Immature natural killer cell (primary cell): ENCODE measurements around the gene FNDC5. TPM values are rescaled to one million over a fixed set of nuclear protein-coding genes. Genes with fewer than 3 reads are reported as not detected.
A peak's percentile ranks its signal among the peaks of the same experiment; 100 is the strongest.

ENCODE experiments used
- DNase-seq, 3 donors: peaks; one replicate each; pipeline ENCODE4 v3.0.0; 2022; ENCODE audit warnings: mixed read lengths in 1 of 3
- H3K27ac Mint-ChIP-seq, 6 donors: one replicate each; pipeline ENCODE4 v1.8.0; 2020; ENCODE audit warnings: mixed read lengths in 6 of 6, mild to moderate bottlenecking in 5 of 6, inconsistent platforms in 4 of 6, moderate library complexity in 3 of 6
- H3K27me3 Mint-ChIP-seq, 3 donors: one replicate each; pipeline ENCODE4 v1.8.0; 2020 to 2021; ENCODE audit warnings: low read depth in 3 of 3, mild to moderate bottlenecking in 3 of 3, mixed read lengths in 3 of 3, moderate library complexity in 3 of 3, inconsistent platforms in 1 of 3
- H3K36me3 Mint-ChIP-seq, 3 donors: one replicate each; pipeline ENCODE4 v1.8.0; 2020; ENCODE audit warnings: mixed read lengths in 3 of 3, inconsistent platforms in 2 of 3, mild to moderate bottlenecking in 2 of 3
- H3K4me1 Mint-ChIP-seq, 2 donors: one replicate each; pipeline ENCODE4 v1.8.0; 2020; ENCODE audit warnings: inconsistent platforms in 2 of 2, mild to moderate bottlenecking in 2 of 2, mixed read lengths in 2 of 2, moderate library complexity in 1 of 2
- H3K4me3 Mint-ChIP-seq, 5 donors: one replicate each; pipeline ENCODE4 v1.8.0; 2020; ENCODE audit warnings: mild to moderate bottlenecking in 5 of 5, mixed read lengths in 5 of 5, inconsistent platforms in 3 of 5, moderate library complexity in 3 of 5
- H3K9me3 Mint-ChIP-seq, 6 donors: one replicate each; pipeline ENCODE4 v1.8.0; 2020; ENCODE audit warnings: mild to moderate bottlenecking in 6 of 6, mixed read lengths in 6 of 6, inconsistent platforms in 4 of 6, moderate library complexity in 3 of 6
- polyA plus RNA-seq, 3 donors: library from polyadenylated mRNA; unstranded; fragments of 300-500 nt; fragmentation: Illumina TruSeq; gene quantifications; one replicate each; pipeline ENCODE4 v1.2.3, GENCODE V29; 2021

The FNDC5 gene
- polyA plus RNA-seq, 3 donors from 2014 or later: not detected

DNA sequence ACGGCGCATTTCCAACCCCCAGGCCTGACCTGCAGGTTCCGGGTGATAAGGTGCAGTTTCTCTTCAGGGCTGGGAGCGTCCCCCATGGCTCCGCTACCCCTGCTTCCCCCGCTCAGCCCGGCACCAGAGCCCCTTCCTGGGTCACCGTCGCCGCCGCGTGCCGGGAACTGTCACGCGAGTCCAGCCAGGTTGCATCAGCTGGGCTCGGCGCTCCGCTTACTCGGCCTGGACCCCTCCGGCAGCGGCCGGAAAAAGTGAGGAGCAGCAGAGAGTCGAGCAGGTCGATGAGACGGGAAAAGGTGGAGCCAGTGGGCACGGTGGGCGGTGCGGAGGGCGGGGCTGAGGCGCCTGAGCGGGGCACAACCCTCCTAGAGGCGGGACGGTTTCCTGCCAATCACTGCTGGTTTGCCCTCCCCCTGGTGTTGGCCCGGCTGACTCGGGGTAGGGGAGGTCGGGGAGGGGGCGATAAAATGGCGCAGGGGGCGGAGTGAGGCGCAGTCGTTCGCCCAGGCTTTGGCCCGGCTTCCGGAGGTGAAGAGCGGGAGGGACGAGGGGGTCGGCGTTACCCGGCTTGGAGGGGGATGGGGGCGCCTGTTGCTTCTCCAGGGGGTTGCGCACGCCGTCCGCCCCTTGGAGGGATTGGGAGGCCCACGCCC lies 53.4 kb downstream of the FNDC5 start, which contains the start of the genes S100PBP and YARS1:
TSS of gene S100PBP (plus strand) at position 495 of the 656 bp plus-strand sequence. CDS start 8,447 bp downstream, outside the sequence.
TSS of gene YARS1 (minus strand) at position 200 of the 656 bp plus-strand sequence. CDS start at position 86, 114 bp downstream.
- Mint-ChIP-seq H3K36me3 (peaks cover 8 to 14% (median 13%) of the 10 kb centered on the region in 3 donors), H3K27ac (peak within 1 kb of the TSS; percentile 81 to 96 (median 94)), H3K9me3 (no peaks in the 10 kb centered on the region), H3K4me1 (peaks cover 74 to 84% of the 10 kb centered on the region in 2 donors), H3K4me3 (peak within 1 kb of the TSS; percentile 88 to 99 (median 96)), H3K27me3 (peaks cover 2 to 7% (median 4%) of the 10 kb centered on the region in 3 donors)
- peak; percentile 99 for DNase-seq

DNA sequence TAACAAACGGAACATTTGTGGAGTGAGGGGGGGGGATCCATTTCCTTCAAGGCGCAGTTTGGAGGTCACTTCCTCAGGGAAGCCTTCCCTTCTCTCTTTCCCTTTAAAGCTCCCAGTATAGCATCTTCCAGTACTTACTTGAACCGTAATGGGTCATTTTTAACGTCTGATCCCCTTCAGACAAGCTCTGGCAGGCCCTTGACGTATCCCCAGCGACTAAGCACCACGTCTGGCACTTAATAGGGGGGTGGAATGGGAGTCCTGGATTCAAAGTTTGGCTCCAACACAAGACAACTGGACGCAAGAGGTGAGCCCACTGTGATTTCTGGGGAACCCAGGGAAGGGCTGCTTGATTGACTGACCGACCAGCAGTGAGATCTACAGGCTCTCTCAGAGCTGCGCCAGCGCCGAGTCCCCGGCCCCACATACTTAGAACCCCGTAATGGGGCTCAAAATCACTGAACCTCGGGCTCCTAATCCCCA lies 54.0 kb downstream of the FNDC5 start:
- no peaks in the 10 kb centered on the region for H3K9me3 Mint-ChIP-seq
- peaks cover 76 to 84% of the 10 kb centered on the region in 2 donors for H3K4me1 Mint-ChIP-seq
- peaks cover 2 to 7% (median 3%) of the 10 kb centered on the region in 3 donors for H3K27me3 Mint-ChIP-seq
- H3K27ac Mint-ChIP-seq: peak overlapping the region; percentile 81 to 96 (median 94)
- DNase-seq: no peak
- peak overlapping the region; percentile 88 to 99 (median 96) for H3K4me3 Mint-ChIP-seq
- H3K36me3 Mint-ChIP-seq: peaks cover 8 to 13% (median 10%) of the 10 kb centered on the region in 3 donors

DNA sequence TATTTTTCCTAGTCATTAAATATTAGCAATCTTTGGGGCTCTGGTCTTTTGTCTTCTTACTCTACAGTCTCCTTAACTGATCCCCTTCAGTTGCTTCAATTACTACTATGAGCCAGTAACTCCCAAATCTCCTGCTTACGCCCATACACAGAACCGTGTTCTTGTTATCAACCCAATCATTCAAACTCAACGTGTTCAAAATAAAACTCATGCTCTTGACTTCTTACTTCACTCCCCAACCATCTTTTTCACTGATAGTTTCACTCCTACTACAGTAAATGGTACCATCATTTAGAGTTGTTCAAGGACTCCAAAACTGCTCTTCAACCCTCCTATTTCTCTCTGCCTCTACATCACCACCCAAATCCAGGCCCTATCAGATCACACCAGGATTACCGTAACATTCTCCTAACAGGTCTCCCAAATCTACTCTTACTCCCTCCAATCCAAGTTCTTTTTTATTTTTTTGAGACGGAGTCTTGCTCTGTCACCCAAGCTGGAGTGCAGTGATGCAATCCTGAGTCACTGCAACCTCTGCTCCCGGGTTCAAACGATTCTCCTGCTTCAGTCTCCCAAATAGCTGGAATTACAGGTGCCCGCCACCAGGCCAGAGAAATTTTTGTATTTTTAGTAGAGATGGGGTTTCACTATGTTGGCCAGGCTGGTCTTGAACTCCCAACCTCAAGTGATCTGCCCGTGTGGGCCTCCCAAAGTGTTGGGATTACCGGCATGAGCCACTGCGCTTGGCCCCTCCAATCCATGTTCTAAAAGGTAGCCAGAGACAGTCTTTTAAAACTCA lies 56.6 kb downstream of the FNDC5 start:
- Mint-ChIP-seq H3K36me3 (peaks cover 10 to 31% (median 11%) of the 10 kb centered on the region in 3 donors), H3K4me1 (peaks cover 77 to 80% of the 10 kb centered on the region in 2 donors), H3K27ac (peak overlapping the region; percentile 4 to 43 (median 24)), H3K9me3 (no peaks in the 10 kb centered on the region), H3K27me3 (peaks cover 2 to 7% (median 3%) of the 10 kb centered on the region in 3 donors), H3K4me3 (peak overlapping the region; percentile 17 to 96 (median 34))
- DNase-seq: no peak

Other genes starting within 250 kb of the FNDC5 start
- 10 to 100 TPM; 71.3 to 92.7 (median 92.1) TPM for gene ZBTB8OS, start 220.4 kb downstream of the FNDC5 start, polyA plus RNA-seq
- 100 to 1,000 TPM; 314 to 568 (median 325) TPM for gene RBBP4, start 219.7 kb downstream of the FNDC5 start, polyA plus RNA-seq
- not detected for gene SYNC, start 168.1 kb downstream of the FNDC5 start, polyA plus RNA-seq
- 100 to 1,000 TPM; 103 to 168 (median 129) TPM for gene YARS1, start 53.6 kb downstream of the FNDC5 start, polyA plus RNA-seq
- 10 to 100 TPM in 2 of 3 donors, 1 to 10 TPM in 1; 9.9 to 21.4 (median 15.8) TPM for gene S100PBP, start 53.3 kb downstream of the FNDC5 start, polyA plus RNA-seq
- not detected for gene HPCA, start 15.6 kb upstream of the FNDC5 start, polyA plus RNA-seq
- not detected for gene TMEM54, start 30.5 kb upstream of the FNDC5 start, polyA plus RNA-seq
- gene RNF19B, start 93.9 kb upstream of the FNDC5 start, polyA plus RNA-seq: 1 to 10 TPM; 1.0 to 3.2 (median 2.8) TPM
- gene AK2, start 166.0 kb upstream of the FNDC5 start, polyA plus RNA-seq: 100 to 1,000 TPM; 138 to 174 (median 143) TPM
- 1 to 10 TPM; 1.6 to 2.9 (median 1.8) TPM for gene AZIN2, start 210.2 kb upstream of the FNDC5 start, polyA plus RNA-seq